PFSK-1 (cell line): ENCODE data around the gene PHF12.

ENCODE experiments used
- POLR2AphosphoS5 ChIP-seq: IDR thresholded peaks from 2 replicates; pipeline ENCODE4 v1.6.1; 2012; ENCODE audit warnings: low read depth, mild to moderate bottlenecking, control low read depth, low read length, moderate library complexity
- SIN3A ChIP-seq: IDR thresholded peaks from 2 replicates; pipeline ENCODE4 v1.6.1; 2012; ENCODE audit warnings: mild to moderate bottlenecking, low read length, moderate library complexity, borderline replicate concordance; ENCODE audit not compliant: insufficient read depth

DNA sequence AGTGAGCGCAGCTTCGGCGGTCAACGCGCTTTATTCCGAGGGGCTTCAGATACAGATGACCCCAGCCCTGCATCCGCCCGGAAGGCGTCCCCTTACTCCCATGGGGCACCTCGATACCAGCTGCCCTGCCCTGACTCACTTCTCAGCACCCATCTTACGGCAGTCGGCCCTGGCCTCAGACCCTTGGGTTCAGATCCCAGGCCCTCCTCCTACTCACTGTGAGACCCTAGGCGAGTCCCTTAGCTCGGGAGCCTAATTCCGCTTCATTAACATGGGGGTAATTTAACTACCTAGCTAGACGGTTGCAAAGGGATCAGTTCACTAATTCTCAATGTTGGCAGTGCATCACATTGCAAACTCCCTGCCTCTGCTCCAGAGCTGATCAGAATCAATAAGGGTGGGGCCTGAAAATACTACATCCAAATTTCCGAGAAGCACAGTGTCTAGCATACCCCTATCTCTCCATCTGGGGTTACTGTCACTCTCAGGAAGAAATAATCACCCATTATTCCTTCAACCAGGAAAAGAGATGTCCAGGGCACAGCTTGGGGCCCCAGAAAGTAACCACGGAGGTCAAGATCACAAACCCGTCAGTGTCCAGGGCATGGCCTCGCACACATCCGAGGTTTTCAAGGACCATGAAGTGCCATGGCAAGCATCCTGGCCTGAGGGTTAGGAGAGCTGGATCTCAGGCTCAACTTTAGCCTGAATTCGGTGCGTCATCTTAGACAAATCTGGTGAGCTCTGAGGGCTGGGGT is 53.4 kb downstream of the PHF12 start:
- TF ChIP-seq SIN3A: no peak
- TF ChIP-seq POLR2AphosphoS5: no peak
